OCI-LY1 (cell line): ENCODE data around the gene PNPLA8.

ENCODE experiments used
- H2AFZ ChIP-seq: fragments of 200-600 bp; sonication (generic), shearing (Covaris generic); 2 replicates; pipeline ENCODE4 v1.6.0; 2014; ENCODE audit warnings: antibody characterized with exemption, mild to moderate bottlenecking, low read length
- H3F3A ChIP-seq: fragments of 200-600 bp; sonication (generic), shearing (Covaris generic); 2 replicates; pipeline ENCODE4 v1.6.0; 2014; ENCODE audit warnings: mild to moderate bottlenecking, antibody characterized with exemption, low read length, moderate library complexity; ENCODE audit not compliant: insufficient read depth
- H3K27ac ChIP-seq: fragments of 200-600 bp; sonication (generic); 2 replicates; pipeline ENCODE4 v1.5.1; 2014; ENCODE audit warnings: low read length, mixed run types, mild to moderate bottlenecking, low read depth; ENCODE audit not compliant: poor library complexity, severe bottlenecking
- H3K27me3 ChIP-seq: fragments of 200-600 bp; sonication (generic); 2 replicates; pipeline ENCODE4 v1.6.0; 2014; ENCODE audit warnings: antibody characterized with exemption, mild to moderate bottlenecking, low read length, moderate library complexity; ENCODE audit not compliant: insufficient read depth
- H3K36me3 ChIP-seq: fragments of 200-600 bp; sonication (generic); 2 replicates; pipeline ENCODE4 v1.6.1; 2014; ENCODE audit warnings: mild to moderate bottlenecking, antibody characterized with exemption, low read length, moderate library complexity, mixed read lengths; ENCODE audit not compliant: insufficient read depth
- H3K4me1 ChIP-seq: fragments of 200-600 bp; sonication (generic); 2 replicates; pipeline ENCODE4 v1.5.1; 2014; ENCODE audit warnings: mild to moderate bottlenecking, low read length, moderate library complexity; ENCODE audit not compliant: insufficient read depth, severe bottlenecking
- H3K4me2 ChIP-seq: fragments of 200-600 bp; sonication (generic), shearing (Covaris generic); 2 replicates; pipeline ENCODE4 v1.6.1; 2014; ENCODE audit warnings: low read length
- H3K4me3 ChIP-seq: fragments of 200-600 bp; sonication (generic); 2 replicates; pipeline ENCODE4 v1.5.1; 2014; ENCODE audit warnings: low read length, low read depth, mild to moderate bottlenecking, mixed read lengths; ENCODE audit not compliant: poor library complexity, severe bottlenecking
- H3K79me2 ChIP-seq: fragments of 200-600 bp; shearing (Covaris generic); 2 replicates; pipeline ENCODE4 v1.6.1; 2016; ENCODE audit warnings: mixed run types, low read length, mixed read lengths; ENCODE audit not compliant: insufficient read depth
- H3K9ac ChIP-seq: fragments of 200-600 bp; sonication (generic), shearing (Covaris generic); 2 replicates; pipeline ENCODE4 v1.6.1; 2014; ENCODE audit warnings: mild to moderate bottlenecking, low read length, mixed read lengths
- H3K9me2 ChIP-seq: fragments of 200-600 bp; sonication (generic), shearing (Covaris generic); 2 replicates; pipeline ENCODE4 v1.6.1; 2014; ENCODE audit warnings: low read depth, mild to moderate bottlenecking, low read length, mixed read lengths
- H3K9me3 ChIP-seq: fragments of 200-600 bp; shearing (Covaris generic); 2 replicates; pipeline ENCODE4 v1.6.1; 2014; ENCODE audit warnings: low read length, mixed read lengths
- H4K20me1 ChIP-seq: fragments of 200-600 bp; sonication (generic), shearing (Covaris generic); 2 replicates; pipeline ENCODE4 v1.6.0; 2016; ENCODE audit warnings: mild to moderate bottlenecking, low read length; ENCODE audit not compliant: insufficient read depth
- EZH2 ChIP-seq: fragments of 200-600 bp; sonication (generic), shearing (Covaris generic); IDR thresholded peaks from 2 replicates; pipeline ENCODE4 v1.8.0; 2017; ENCODE audit warnings: borderline replicate concordance, mixed run types, mild to moderate bottlenecking, antibody characterized with exemption, low read length, moderate library complexity, mixed read lengths
- TF ChIP-seq, protein P1 (sequence below): fragments of 200-600 bp; sonication (generic), shearing (Covaris generic); IDR thresholded peaks from 2 replicates; pipeline ENCODE4 v1.5.1; 2017; ENCODE audit warnings: mild to moderate bottlenecking, antibody characterized with exemption, low read length, moderate library complexity, mixed read lengths

The PNPLA8 gene

DNA sequence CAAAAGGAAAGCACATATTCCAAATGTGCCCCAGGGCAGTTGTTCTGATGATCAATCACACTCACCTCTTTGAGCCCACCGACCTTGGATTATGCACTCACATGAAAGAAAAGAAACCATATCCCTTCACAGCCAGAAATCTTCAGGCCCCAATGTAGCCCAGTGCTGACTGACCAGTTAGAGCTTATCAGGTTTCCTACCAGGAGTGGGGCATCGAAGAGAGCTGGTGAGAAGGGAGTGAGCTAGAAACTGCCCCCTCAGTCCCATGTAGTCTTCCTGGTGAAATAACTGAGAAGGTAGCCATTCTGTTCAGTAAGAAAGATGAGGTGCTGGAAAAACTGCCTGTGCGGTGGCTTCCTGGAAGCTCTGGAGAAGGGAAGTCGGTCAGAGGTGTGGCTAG is 101.9 kb downstream of the PNPLA8 start:
- Histone ChIP-seq H3K36me3 (no peaks in the 10 kb centered on the region), H3K4me1 (no peaks in the 10 kb centered on the region), H4K20me1 (no peaks in the 10 kb centered on the region), H3K27me3 (no peaks in the 10 kb centered on the region), H3K79me2 (no peaks in the 10 kb centered on the region), H3K9me2 (no peaks in the 10 kb centered on the region), H3K9ac (no peak overlapping the region), H3K9me3 (no peaks in the 10 kb centered on the region), H3K27ac (no peak overlapping the region), H3K4me3 (no peak overlapping the region), H3F3A (no peaks in the 10 kb centered on the region), H3K4me2 (no peak overlapping the region), H2AFZ (no peak overlapping the region)
- TF ChIP-seq, protein P1, sequence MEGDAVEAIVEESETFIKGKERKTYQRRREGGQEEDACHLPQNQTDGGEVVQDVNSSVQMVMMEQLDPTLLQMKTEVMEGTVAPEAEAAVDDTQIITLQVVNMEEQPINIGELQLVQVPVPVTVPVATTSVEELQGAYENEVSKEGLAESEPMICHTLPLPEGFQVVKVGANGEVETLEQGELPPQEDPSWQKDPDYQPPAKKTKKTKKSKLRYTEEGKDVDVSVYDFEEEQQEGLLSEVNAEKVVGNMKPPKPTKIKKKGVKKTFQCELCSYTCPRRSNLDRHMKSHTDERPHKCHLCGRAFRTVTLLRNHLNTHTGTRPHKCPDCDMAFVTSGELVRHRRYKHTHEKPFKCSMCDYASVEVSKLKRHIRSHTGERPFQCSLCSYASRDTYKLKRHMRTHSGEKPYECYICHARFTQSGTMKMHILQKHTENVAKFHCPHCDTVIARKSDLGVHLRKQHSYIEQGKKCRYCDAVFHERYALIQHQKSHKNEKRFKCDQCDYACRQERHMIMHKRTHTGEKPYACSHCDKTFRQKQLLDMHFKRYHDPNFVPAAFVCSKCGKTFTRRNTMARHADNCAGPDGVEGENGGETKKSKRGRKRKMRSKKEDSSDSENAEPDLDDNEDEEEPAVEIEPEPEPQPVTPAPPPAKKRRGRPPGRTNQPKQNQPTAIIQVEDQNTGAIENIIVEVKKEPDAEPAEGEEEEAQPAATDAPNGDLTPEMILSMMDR: no peak
- TF ChIP-seq EZH2: no peak

DNA sequence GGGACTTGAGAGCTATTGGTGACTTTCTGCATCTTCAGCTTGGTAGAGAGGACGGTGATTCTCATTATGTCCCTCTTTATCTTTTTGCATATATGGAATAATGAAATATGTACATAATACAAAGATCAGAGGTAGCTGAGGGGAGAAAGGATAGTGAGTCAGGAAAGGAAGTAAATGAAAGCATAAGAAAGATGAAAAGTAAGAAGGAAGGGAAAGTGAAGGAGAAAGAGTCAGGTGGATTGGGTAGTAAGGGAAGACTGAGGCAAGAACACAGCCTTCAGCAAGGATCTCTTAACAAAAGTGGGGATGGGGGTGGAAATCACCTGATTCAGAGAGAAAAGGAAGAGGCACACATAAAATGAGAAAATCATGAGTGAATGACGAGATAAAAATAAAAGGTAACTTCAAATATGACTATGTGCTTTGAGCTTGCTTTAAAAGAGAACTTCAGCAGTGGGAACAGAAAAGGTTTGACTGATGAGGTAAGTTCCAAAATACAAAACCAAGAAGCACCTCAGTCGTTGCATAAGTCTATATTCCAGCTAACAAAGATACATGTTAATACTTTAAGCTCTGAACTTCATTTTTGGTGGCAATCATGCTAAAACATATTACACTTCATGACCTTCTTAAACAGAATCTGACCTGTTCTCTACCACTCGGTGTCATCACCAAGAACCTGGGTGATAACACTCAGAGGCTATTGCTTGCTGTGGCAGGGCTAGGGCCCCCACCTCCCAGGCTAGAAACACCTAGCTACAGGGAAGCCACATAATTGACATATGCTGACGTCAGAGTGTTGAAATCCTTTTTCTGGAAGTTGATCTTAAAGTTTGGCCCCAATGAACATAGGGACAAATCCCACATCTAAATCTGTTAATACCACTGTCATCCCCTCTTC is 102.6 kb downstream of the PNPLA8 start:
- H3K4me3 ChIP-seq: no peak overlapping the region
- H3K9ac ChIP-seq: no peak overlapping the region
- no peak overlapping the region for H3K4me2 ChIP-seq
- H2AFZ ChIP-seq: no peak overlapping the region
- H3K27ac ChIP-seq: no peak overlapping the region
- no peaks in the 10 kb centered on the region for H3K27me3 ChIP-seq
- H4K20me1 ChIP-seq: no peaks in the 10 kb centered on the region
- TF ChIP-seq, protein P1: no peak
- no peak for TF ChIP-seq EZH2
- no peaks in the 10 kb centered on the region for H3K79me2 ChIP-seq
- no peaks in the 10 kb centered on the region for H3F3A ChIP-seq
- H3K4me1 ChIP-seq: no peaks in the 10 kb centered on the region
- H3K9me3 ChIP-seq: no peaks in the 10 kb centered on the region
- H3K9me2 ChIP-seq: no peaks in the 10 kb centered on the region
- no peaks in the 10 kb centered on the region for H3K36me3 ChIP-seq

DNA sequence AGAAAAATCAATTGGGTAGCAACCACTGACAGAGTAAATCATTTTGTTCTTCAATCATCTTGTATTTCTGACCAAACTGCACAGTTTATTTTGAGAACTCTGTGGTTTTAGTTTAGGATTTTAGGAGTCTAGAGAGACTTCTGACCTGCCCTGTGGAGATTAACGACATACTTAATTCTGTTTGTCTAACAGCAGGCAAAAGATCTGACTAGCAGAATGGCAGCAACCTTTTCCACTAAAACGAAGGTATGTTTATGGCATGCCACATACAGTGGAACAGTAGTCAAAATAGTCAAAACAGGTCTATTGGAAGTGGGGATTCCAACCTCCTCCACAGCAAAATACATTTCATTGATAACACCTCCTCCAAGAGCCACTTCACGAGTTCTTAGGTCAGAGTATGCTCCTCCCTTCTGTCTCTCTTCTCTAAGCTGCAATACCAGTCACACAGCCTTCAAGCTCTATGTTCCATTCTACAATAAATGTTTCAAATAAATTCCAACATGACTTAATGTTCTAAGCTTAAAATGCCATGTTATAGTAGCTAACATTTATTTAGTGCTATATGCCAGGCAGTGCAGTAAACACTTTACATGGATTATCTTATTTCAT is 104.1 kb downstream of the PNPLA8 start:
- Histone ChIP-seq H3K4me2 (no peak overlapping the region), H3K27ac (no peak overlapping the region), H3K4me3 (no peak overlapping the region), H3K27me3 (no peaks in the 10 kb centered on the region), H3K4me1 (peaks cover 3% of the 10 kb centered on the region), H3K9ac (no peak overlapping the region), H3K79me2 (no peaks in the 10 kb centered on the region), H3F3A (no peaks in the 10 kb centered on the region), H3K9me2 (no peaks in the 10 kb centered on the region), H3K36me3 (no peaks in the 10 kb centered on the region), H4K20me1 (no peaks in the 10 kb centered on the region), H2AFZ (no peak overlapping the region), H3K9me3 (no peaks in the 10 kb centered on the region)
- TF ChIP-seq, protein P1: no peak
- no peak for TF ChIP-seq EZH2
